Measurements from ENCODE around the gene ERC2.

ERC2 gene

DNA sequence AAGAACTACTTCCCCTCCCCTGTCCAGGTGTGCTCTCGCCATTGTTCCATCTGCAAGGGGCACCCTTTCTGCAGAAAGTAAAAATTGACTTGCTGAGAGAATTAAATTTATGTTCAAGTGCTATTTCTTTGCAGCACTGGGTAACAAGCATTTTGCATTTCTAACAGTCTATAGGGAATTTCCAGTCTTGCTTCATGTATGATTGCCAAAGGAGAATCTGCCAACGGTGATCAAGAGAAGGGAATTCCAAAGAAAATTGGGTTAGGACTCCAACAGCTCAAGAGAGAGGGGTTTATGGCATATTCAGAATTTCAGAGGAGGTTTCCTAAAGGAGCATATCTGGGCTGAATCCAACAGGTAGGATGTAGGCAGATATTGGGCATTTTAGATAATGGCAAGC lies 844.5 kb downstream of the ERC2 start:
- Mint-ChIP-seq H3K27ac (no peak overlapping the region), H3K27me3 (ENCODE audit: low read depth) (no peaks in the 10 kb centered on the region), H3K4me1 (ENCODE audit: low read depth) (no peaks in the 10 kb centered on the region), H3K9me3 (no peaks in the 10 kb centered on the region), H3K4me3 (no peak overlapping the region), H3K36me3 (ENCODE audit: low read depth) (no peaks in the 10 kb centered on the region)
- DNase-seq (ENCODE audit: low spot score) = no peak

DNA sequence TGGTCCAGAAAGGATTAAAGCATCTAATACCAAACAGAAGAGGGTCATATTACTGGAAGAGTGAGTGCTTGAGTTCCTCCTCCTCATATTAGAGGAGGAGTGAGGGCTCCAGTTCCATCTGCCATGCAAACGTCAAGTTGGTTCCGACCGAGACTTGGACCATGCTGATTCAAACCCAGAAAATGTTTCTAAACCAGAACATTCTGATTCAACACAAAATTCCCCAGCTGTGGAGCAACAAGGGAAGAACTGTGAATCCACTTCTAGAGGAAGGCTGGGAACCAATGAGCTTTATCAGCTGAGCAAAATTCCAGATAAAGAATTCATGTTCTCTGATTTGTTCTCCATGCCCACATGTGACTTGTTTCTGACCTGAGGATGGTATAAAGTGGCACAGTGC lies 845.5 kb downstream of the ERC2 start:
- H3K36me3 Mint-ChIP-seq (ENCODE audit: low read depth) = no peaks in the 10 kb centered on the region
- H3K9me3 Mint-ChIP-seq = no peaks in the 10 kb centered on the region
- H3K4me3 Mint-ChIP-seq = no peak overlapping the region
- H3K27me3 Mint-ChIP-seq (ENCODE audit: low read depth) = no peaks in the 10 kb centered on the region
- H3K27ac Mint-ChIP-seq = no peak overlapping the region
- DNase-seq (ENCODE audit: low spot score) = no peak
- H3K4me1 Mint-ChIP-seq (ENCODE audit: low read depth) = no peaks in the 10 kb centered on the region

DNA sequence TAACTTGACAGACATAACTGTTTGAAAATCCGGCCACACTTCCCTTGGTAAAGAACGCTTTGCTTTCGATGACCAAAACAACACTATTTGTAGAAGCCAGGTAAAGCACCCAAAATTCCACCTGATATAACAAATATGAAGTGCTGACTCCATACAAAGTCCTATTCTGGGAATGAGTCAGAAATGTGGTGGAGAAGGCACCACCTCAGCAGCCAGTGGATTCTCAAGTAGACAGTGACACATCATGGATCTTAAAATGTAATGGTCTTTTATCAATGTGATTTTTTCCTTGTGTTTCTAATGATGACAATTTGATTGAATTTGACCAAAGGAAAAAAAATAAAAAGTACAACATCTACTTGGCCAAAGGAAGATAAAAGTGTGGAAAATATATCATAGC lies 846.2 kb downstream of the ERC2 start:
- Mint-ChIP-seq H3K4me1 (ENCODE audit: low read depth) (no peaks in the 10 kb centered on the region), H3K27ac (no peak overlapping the region), H3K9me3 (no peaks in the 10 kb centered on the region), H3K27me3 (ENCODE audit: low read depth) (no peaks in the 10 kb centered on the region), H3K4me3 (no peak overlapping the region), H3K36me3 (ENCODE audit: low read depth) (no peaks in the 10 kb centered on the region)
- no peak for DNase-seq (ENCODE audit: low spot score)

DNA sequence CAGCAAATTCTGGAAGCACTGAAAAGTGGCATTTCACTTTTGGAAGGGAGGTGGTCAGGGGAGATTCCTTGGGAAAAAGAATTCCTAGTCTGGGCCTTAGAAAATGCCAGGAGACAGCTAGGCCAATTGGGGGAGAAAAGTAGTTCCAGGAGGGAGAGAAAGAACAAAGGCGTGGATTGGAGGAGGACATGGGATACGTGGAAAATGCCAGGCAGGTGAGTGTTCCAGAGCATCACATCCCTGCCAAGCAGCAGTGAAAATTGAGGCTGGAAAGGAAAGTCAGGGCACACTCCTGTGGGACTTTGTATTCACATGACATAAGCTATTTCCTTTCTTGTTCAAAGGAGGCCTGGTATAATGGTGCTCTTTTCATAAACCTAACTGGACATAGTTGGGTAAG lies 846.6 kb downstream of the ERC2 start:
- no peak overlapping the region for H3K27ac Mint-ChIP-seq
- H3K4me1 Mint-ChIP-seq (ENCODE audit: low read depth) = no peaks in the 10 kb centered on the region
- no peaks in the 10 kb centered on the region for H3K36me3 Mint-ChIP-seq (ENCODE audit: low read depth)
- no peak for DNase-seq (ENCODE audit: low spot score)
- no peak overlapping the region for H3K4me3 Mint-ChIP-seq
- no peaks in the 10 kb centered on the region for H3K27me3 Mint-ChIP-seq (ENCODE audit: low read depth)
- no peaks in the 10 kb centered on the region for H3K9me3 Mint-ChIP-seq

DNA sequence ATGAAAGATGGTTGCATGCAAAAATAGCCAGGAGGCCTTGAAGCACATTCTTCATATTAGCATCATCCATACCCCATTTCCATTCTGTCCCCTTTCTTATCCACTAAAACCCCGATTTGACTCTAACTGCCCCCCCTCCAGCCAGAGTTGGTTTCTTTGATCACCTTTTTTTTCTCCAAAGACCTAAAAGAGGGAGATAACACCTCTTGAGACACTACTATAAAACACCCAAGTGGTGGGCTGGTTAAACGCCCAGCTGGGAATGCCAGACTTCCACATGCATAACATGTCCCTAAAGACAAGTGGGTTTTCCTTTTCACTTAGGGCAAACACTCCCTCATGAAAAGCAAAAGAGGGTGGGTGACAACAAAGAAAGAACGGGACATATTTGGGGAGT lies 847.2 kb downstream of the ERC2 start:
- H3K27ac Mint-ChIP-seq = no peak overlapping the region
- H3K27me3 Mint-ChIP-seq (ENCODE audit: low read depth) = no peaks in the 10 kb centered on the region
- no peak for DNase-seq (ENCODE audit: low spot score)
- H3K36me3 Mint-ChIP-seq (ENCODE audit: low read depth) = no peaks in the 10 kb centered on the region
- H3K4me1 Mint-ChIP-seq (ENCODE audit: low read depth) = no peaks in the 10 kb centered on the region
- H3K9me3 Mint-ChIP-seq = no peaks in the 10 kb centered on the region
- H3K4me3 Mint-ChIP-seq = no peak overlapping the region

DNA sequence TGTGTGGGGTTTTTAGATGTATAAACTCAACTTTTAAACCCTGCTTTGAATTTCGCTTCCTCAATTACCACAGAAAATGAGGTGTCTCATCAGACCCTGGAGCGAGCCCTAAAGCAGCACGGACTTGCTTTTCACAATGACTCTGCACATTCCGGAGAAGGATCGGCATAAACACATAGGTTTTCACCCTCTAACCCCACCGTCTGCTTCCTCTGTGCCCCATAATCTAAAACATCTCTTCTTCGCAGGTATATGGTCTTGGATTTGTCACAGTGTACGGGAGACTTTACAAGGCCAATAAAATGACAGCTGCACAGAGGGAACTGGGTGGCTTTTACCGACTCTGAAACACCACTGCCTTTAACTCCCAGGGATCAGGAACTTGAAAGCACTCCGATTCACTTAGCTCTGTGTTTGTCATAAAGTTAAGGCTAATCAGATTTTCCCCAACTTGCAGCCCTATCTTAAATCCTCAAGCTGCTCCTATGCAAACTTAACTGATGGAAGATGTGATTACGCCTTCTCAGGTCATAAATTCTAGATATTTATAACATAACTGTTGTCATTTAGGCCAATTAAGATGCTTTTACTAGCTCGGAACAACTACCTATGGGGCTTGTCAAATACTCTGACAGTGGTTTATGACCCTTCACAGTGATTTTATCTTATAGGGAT lies 847.8 kb downstream of the ERC2 start:
- no peaks in the 10 kb centered on the region for H3K36me3 Mint-ChIP-seq (ENCODE audit: low read depth)
- H3K4me3 Mint-ChIP-seq = no peak overlapping the region
- H3K27me3 Mint-ChIP-seq (ENCODE audit: low read depth) = no peaks in the 10 kb centered on the region
- no peak overlapping the region for H3K27ac Mint-ChIP-seq
- H3K9me3 Mint-ChIP-seq = no peaks in the 10 kb centered on the region
- no peak for DNase-seq (ENCODE audit: low spot score)
- H3K4me1 Mint-ChIP-seq (ENCODE audit: low read depth) = no peaks in the 10 kb centered on the region

DNA sequence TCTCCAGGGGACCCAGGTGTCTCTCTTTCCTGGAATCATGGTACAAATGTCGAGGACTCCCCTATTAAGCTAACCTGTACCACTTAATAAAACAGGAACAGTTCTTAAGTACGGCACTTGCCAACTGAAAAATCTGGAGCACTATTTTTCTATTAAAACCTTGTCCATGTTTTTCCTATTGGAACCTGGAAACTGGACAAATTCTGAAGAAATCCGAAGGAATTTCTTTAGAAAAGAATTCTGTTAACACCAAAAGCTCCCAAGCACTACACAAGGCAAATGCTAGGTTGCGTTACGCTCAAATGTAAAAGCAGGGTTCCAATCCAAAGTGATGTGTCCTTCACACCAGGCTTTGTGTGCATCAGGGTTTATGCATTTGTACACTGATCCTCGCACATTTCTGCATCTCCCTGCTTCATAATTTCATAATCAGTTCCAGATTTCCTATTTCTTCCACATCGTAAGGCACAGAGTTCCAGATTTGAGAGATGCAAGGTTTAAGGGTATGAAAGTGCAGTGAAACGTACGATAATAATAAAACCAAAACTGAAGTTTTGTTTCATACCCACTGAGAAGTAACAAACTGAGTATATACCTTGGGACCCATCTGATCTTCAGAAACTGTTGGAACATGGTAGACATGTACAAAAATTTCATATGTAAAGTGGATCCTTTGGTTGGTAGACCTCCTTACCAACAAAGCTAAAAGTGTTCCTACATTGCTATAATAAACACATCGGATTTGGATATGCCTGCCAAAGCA lies 849.0 kb downstream of the ERC2 start:
- H3K27ac Mint-ChIP-seq = no peak overlapping the region
- no peaks in the 10 kb centered on the region for H3K36me3 Mint-ChIP-seq (ENCODE audit: low read depth)
- no peaks in the 10 kb centered on the region for H3K9me3 Mint-ChIP-seq
- H3K27me3 Mint-ChIP-seq (ENCODE audit: low read depth) = no peaks in the 10 kb centered on the region
- DNase-seq (ENCODE audit: low spot score) = no peak
- H3K4me3 Mint-ChIP-seq = no peak overlapping the region
- no peaks in the 10 kb centered on the region for H3K4me1 Mint-ChIP-seq (ENCODE audit: low read depth)

DNA sequence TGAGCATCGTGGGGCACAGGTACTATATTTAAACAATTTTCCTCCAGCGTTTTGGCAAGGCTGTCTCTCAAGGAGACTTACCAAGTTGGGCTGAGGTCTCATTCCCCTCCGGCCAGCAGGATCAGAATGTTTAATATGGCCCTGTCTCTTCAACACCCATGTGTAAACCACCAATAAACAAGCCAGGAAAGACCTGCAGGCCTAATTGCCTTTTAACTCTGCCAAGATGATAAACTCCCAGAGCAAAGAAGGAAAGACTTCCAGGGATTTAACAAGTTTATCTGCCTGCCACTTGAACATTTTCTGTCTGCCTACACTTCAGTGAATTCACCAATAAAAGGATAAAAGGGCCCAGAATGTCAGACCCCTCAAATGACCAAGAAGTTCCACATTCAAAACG lies 850.9 kb downstream of the ERC2 start:
- no peak for DNase-seq (ENCODE audit: low spot score)
- Mint-ChIP-seq H3K36me3 (ENCODE audit: low read depth) (no peaks in the 10 kb centered on the region), H3K27me3 (ENCODE audit: low read depth) (no peaks in the 10 kb centered on the region)

DNA sequence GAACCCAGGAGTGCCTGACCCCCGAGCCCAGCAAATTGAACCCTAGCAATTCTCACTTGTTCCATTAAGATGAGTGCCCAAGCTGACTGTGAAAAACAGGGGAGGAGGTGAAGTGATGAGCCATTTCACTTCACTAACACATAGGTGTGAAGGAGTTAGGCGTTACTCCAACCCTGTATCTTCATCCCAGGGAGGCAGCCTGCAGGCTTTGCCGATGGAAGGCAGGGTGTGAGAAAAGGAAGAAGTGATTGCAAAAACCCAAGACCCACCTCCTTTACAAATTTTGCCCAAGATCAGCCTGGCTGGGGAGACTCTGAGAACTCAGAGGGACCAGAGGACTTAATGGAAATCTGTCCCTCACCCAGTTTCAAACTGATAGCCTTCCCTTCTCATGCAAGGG lies 851.5 kb downstream of the ERC2 start:
- DNase-seq (ENCODE audit: low spot score) = no peak
- H3K36me3 Mint-ChIP-seq (ENCODE audit: low read depth) = no peaks in the 10 kb centered on the region
- no peak overlapping the region for H3K4me3 Mint-ChIP-seq
- H3K9me3 Mint-ChIP-seq = no peaks in the 10 kb centered on the region
- H3K27me3 Mint-ChIP-seq (ENCODE audit: low read depth) = no peaks in the 10 kb centered on the region
- no peaks in the 10 kb centered on the region for H3K4me1 Mint-ChIP-seq (ENCODE audit: low read depth)
- H3K27ac Mint-ChIP-seq = no peak overlapping the region

More for the DNA sequence above, 850.9 kb downstream of the ERC2 start:
- Mint-ChIP-seq H3K4me3 (no peak overlapping the region), H3K9me3 (no peaks in the 10 kb centered on the region), H3K27ac (no peak overlapping the region), H3K4me1 (ENCODE audit: low read depth) (no peaks in the 10 kb centered on the region)

DNA sequence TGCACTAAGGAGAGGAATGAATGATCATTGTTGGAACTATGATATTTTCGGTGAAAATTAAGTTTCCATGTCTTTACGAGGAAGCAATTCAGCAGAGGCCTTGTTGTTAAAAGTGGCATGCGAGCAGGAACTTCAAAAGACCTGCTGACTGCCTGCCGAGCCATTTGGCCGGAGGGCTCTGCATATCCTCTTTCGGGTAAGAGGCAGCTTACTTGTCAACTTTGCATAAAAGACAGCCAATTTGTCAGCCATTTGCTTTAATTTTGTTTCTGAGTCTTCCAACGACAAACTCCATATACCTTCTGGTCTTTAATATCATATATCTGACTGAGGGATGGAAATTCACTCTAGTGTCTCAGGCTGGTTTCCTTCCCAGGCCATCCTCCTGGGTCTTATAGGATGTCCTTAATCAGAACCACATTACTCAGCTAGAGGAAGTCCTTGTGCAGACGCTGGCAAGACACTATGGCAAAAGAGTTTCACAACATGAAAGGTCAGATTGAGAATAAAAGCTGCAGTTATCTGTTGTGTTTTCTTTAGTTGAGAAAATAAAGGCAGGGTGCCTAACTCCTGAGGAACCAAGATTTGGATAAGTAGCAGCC lies 852.5 kb downstream of the ERC2 start:
- no peak overlapping the region for H3K27ac Mint-ChIP-seq
- no peak overlapping the region for H3K4me3 Mint-ChIP-seq
- H3K27me3 Mint-ChIP-seq (ENCODE audit: low read depth) = no peaks in the 10 kb centered on the region
- no peaks in the 10 kb centered on the region for H3K4me1 Mint-ChIP-seq (ENCODE audit: low read depth)
- H3K9me3 Mint-ChIP-seq = no peaks in the 10 kb centered on the region
- no peak for DNase-seq (ENCODE audit: low spot score)
- no peaks in the 10 kb centered on the region for H3K36me3 Mint-ChIP-seq (ENCODE audit: low read depth)

DNA sequence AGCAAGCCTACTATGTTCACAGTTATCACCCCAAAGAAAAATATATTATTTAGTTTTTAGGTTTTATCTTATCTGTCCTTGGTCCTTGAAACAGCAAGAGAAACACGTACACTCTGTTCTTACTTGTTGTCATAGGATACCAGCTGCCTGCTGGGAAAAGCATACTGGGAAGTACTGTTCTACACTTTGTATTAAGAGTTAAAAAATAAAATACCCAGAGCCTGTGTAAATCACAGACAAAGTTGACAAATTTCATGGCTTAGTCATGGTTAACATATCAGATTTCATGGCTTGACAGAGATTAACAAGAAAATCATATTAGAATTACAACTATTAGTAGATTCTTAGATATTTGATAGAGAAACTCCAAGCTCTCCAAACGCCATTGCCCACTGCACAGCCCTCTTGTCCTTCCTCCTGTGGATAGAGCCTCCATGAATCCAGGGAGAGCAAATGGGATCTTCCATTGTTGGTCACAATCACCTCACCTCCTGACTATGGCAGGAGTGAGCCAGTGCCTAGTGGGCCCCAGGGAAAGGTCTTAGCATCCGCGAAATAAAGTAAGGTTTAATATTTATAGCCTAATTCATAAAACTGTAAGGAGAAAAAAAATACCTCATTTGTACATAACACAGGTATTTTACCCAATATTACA lies 853.1 kb downstream of the ERC2 start:
- Mint-ChIP-seq H3K9me3 (no peaks in the 10 kb centered on the region), H3K27me3 (ENCODE audit: low read depth) (no peaks in the 10 kb centered on the region), H3K4me1 (ENCODE audit: low read depth) (no peaks in the 10 kb centered on the region), H3K36me3 (ENCODE audit: low read depth) (no peaks in the 10 kb centered on the region), H3K27ac (no peak overlapping the region), H3K4me3 (no peak overlapping the region)
- DNase-seq (ENCODE audit: low spot score) = no peak

DNA sequence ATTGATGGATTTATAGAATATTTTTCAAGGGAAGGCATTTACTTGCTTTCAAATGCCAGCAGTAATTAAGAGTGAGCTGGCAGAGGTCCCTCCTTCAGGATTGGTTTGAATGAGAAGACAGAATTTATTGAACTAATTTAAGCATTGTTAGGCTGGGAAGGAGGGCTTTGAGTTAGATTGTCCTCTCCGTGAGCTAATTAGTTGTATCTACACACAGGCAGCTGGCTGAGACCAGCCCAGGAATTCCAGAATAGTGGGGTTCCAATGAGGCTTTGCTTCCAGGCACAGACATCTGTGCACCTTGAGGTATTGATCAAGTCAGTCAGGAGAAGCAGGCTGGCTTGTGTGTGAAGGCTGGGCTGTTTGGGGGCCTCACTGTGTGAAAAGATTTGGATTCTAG lies 857.1 kb downstream of the ERC2 start:
- Mint-ChIP-seq H3K4me3 (no peak overlapping the region), H3K27ac (no peak overlapping the region), H3K36me3 (ENCODE audit: low read depth) (no peaks in the 10 kb centered on the region), H3K4me1 (ENCODE audit: low read depth) (no peaks in the 10 kb centered on the region), H3K9me3 (no peaks in the 10 kb centered on the region), H3K27me3 (ENCODE audit: low read depth) (no peaks in the 10 kb centered on the region)
- DNase-seq (ENCODE audit: low spot score) = no peak

DNA sequence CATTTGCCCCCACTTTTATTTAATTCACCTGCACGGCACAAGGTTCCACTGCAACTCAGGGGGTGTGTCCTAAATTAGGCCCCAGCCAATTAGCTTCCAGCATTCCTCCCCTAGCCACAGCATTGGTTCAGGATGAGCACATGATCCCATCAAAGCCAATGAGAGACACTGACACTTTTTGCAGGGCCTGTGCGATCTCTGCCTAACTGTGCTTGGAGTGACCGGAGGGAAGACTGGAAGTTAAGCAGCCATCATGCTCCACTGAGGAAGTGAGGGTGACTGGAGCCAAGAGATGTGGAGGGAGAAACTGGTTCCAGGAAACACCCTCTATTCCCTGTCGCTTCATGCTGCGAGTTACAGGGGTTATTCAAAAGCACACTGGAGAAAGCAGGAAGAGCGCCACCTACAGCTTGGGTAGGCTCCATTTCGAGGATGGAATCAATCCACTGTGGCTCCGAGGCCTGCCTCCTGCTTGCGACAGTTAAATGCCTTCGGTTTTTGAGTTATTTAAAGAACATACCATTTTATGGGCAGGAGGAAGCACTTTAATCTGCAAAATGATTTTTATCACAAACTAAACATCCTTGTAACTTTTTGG lies 858.9 kb downstream of the ERC2 start:
- Mint-ChIP-seq H3K27me3 (ENCODE audit: low read depth) (no peaks in the 10 kb centered on the region), H3K9me3 (no peaks in the 10 kb centered on the region), H3K4me3 (no peak overlapping the region), H3K27ac (no peak overlapping the region), H3K4me1 (ENCODE audit: low read depth) (no peaks in the 10 kb centered on the region), H3K36me3 (ENCODE audit: low read depth) (no peaks in the 10 kb centered on the region)
- no peak for DNase-seq (ENCODE audit: low spot score)

All from T-helper 2 cell treated with Interferon-gamma antibody and Interleukin-4, amounts not matched to agents 5 μg/mL and 100 μg/mL, for 36 hours (primary cell).